ENCODE measurements around the gene PFDN2. TPM values are rescaled to one million over a fixed set of nuclear protein-coding genes. Genes with fewer than 3 reads are reported as not detected.

The PFDN2 gene
- total and polyA plus RNA-seq, 8 donors: 42.5 to 57.0 (median 51.8) TPM

DNA sequence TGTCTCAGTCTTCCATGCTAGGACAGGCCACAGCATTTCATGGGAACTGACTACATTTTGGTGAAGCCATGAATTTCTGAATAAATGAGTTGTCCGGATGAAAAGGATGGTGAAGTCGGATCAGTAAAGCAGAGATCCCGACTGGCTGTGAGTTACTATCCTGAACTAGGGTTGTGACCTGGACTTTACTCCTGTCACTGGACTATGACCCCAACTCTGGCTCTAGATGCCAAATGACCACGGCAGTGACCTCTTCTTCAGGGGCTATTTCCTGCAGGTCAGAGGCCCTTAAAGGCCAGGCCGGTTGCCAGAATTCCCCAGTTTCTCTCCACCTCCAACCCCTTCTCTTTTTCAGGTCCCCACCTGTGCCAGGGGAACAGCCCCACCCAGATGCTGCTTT is 26.7 kb downstream of the PFDN2 start:
- Histone ChIP-seq H3K9me3 (no peaks in the 10 kb centered on the region), H3K4me3 (no peak overlapping the region), H3K4me1 (peaks cover 0 to 17% of the 10 kb centered on the region in 2 donors), H3K27ac (no peak overlapping the region), H3K36me3 (no peaks in the 10 kb centered on the region), H3K27me3 (no peaks in the 10 kb centered on the region)
- DNase-seq: no peak
- TF ChIP-seq, protein P1, sequence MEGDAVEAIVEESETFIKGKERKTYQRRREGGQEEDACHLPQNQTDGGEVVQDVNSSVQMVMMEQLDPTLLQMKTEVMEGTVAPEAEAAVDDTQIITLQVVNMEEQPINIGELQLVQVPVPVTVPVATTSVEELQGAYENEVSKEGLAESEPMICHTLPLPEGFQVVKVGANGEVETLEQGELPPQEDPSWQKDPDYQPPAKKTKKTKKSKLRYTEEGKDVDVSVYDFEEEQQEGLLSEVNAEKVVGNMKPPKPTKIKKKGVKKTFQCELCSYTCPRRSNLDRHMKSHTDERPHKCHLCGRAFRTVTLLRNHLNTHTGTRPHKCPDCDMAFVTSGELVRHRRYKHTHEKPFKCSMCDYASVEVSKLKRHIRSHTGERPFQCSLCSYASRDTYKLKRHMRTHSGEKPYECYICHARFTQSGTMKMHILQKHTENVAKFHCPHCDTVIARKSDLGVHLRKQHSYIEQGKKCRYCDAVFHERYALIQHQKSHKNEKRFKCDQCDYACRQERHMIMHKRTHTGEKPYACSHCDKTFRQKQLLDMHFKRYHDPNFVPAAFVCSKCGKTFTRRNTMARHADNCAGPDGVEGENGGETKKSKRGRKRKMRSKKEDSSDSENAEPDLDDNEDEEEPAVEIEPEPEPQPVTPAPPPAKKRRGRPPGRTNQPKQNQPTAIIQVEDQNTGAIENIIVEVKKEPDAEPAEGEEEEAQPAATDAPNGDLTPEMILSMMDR (IDR thresholded peaks at IDR 0.05): no peak
- no peak for ATAC-seq
- intact Hi-C loops (cut with DNase I): no loop called here

DNA sequence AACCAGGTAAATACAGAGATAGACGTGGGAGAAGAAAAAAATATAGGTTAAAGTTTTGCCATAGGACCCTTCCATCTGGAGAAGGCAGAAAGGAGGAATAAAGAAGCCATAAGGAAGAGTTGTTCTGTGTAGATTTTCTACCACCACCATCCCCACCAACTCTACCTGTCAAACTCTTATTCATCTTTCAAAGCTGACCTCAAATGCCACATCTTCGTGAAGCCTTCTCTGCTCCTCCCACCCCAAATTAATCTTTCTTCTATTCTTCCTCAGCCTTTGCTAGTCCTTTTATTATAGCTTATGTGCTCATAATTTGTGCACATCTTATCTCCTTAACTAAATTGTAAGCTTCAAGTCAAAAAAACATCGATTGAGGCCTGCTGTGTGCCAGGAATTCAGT is 27.2 kb downstream of the PFDN2 start:
- DNase-seq (no peak), ATAC-seq (no peak)
- TF ChIP-seq, protein P1 (IDR thresholded peaks at IDR 0.05): no peak
- intact Hi-C loops (cut with DNase I): no loop called here
- peaks cover 0 to 14% of the 10 kb centered on the region in 2 donors for H3K4me1 ChIP-seq
- H3K9me3 ChIP-seq: no peaks in the 10 kb centered on the region
- no peak overlapping the region for H3K27ac ChIP-seq
- no peaks in the 10 kb centered on the region for H3K27me3 ChIP-seq
- H3K4me3 ChIP-seq: no peak overlapping the region
- no peaks in the 10 kb centered on the region for H3K36me3 ChIP-seq

DNA sequence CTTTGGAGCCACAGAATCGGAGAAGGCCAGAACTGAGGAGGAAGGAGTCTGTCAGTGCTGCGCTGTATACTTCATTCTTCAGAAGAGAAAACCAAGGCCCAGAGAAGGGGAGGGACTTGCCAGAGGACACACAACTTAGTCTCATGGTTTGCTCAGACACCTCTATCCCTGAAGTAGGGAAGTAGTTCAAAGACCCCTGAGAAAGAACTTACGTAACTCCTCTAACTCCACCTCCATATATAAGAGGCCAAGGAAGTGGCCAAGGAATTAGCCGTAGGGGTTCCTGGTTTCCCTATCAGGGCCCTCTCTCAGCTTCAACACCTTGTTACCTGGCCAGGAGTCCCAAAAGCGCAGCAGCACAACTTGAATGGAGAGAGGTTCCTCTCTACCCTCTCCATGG is 27.9 kb downstream of the PFDN2 start:
- H3K36me3 ChIP-seq: no peaks in the 10 kb centered on the region
- no peaks in the 10 kb centered on the region for H3K27me3 ChIP-seq
- DNase-seq (no peak), ATAC-seq (peak; percentile 1)
- TF ChIP-seq, protein P1 (IDR thresholded peaks at IDR 0.05): no peak
- intact Hi-C loops (cut with DNase I): no loop called here
- H3K4me3 ChIP-seq: no peak overlapping the region
- peaks cover 0 to 14% of the 10 kb centered on the region in 2 donors for H3K4me1 ChIP-seq
- H3K27ac ChIP-seq: peak overlapping the region in 1 of 2 donors; percentile 50
- H3K9me3 ChIP-seq: no peaks in the 10 kb centered on the region

DNA sequence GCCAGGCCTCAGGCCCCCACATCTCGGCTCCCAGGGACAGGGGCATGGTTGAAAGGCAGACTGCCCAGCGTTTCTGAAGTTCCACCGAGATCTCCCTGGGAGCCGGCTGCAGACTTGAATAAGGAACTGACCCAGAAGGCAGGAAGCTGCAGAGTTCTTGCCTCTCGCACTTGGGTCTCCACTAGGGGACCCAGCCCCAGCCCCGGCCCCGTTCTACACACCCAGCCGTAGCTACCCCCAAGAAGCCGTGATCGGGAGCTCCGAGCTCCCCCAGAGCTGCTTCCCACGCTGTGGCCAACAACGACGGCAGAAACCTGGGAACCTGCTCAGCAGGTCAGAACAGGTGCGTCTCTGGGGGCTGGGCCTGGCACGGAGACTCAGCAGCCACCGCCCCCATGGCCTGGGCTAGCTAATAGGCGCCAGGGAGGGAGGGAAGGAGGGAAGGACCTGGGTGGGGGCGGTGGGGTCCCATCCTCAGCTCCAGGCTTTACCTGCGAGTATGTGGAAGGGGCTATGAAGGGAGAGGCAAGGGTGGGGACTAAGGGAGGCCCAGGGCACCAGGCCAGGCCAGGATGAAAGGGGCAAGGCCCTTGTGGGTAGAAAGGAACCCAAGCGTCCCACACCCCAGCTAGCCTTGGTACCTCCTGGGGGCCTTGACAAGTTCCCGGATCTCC is 28.4 kb downstream of the PFDN2 start, which contains the start of gene NECTIN4:
Gene NECTIN4 (minus strand): TSS at position 308 of the 674 bp plus-strand sequence. CDS start 262 bp downstream, at position 46.
- TF ChIP-seq, protein P1 (IDR thresholded peaks at IDR 0.05): no peak
- peak; percentile 89 for ATAC-seq

DNA sequence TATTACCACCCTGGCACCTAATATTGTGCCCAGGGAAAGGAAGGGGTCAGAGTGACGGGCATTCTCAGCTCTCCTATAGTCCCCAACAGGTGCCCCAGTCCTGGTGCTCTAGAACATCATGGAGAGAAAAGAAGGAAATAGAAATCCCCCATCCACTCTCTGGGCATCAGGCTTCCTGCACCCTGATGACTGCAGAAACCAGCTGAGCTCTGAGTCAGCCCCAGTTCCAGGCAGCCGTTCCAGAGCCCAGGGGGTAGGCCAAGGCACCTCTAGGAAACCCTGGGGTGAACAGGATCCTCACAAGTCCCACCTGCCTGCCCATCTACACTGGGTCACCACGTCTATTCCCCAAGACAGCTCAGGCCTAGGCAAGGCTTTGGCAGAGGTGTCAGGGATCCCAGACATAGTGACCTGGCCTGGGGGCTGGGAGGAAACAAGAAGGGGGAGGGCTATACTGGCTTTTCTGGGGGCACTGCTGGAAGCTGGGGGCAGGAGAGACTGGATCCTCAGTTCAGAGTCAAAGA is 29.2 kb downstream of the PFDN2 start:
- Histone ChIP-seq H3K36me3 (no peaks in the 10 kb centered on the region), H3K4me1 (peaks cover 0 to 25% of the 10 kb centered on the region in 2 donors), H3K27me3 (no peaks in the 10 kb centered on the region), H3K4me3 (peak overlapping the region; percentile 9 to 40), H3K9me3 (no peaks in the 10 kb centered on the region), H3K27ac (peak overlapping the region; percentile 44 to 50)
- no peak for DNase-seq
- peak; percentile 62 for ATAC-seq
- TF ChIP-seq, protein P1 (IDR thresholded peaks at IDR 0.05): no peak
- intact Hi-C loops (cut with DNase I): no loop called here

More for the DNA sequence above, 28.4 kb downstream of the PFDN2 start, which contains the start of gene NECTIN4:
- Histone ChIP-seq H3K9me3 (no peaks in the 10 kb centered on the region), H3K4me3 (peak within 1 kb of the TSS; percentile 9 to 40), H3K36me3 (no peaks in the 10 kb centered on the region), H3K4me1 (peaks cover 0 to 18% of the 10 kb centered on the region in 2 donors), H3K27ac (peak within 1 kb of the TSS; percentile 44 to 50), H3K27me3 (no peaks in the 10 kb centered on the region)
- DNase-seq: peak in 3 of 4 donors; percentile 74 to 85 (median 85)
- intact Hi-C loops (cut with DNase I): no loop called here
